ENCODE measurements around the gene PITPNB.

GRCh38 chr22:27879923-27880322 is 39.1 kb downstream of the PITPNB start:
- TF ChIP-seq EZH2 (IDR thresholded peaks at IDR 0.05; ENCODE audit: borderline replicate concordance, low read length), result no peak
- peak; percentile 50 for TF ChIP-seq CTCF (IDR thresholded peaks at IDR 0.05; ENCODE audit: low read length)
